ENCODE measurements around the gene ANKRD34A. TPM values are rescaled to one million over a fixed set of nuclear protein-coding genes. Genes with fewer than 3 reads are reported as not detected.

ANKRD34A gene
- total RNA-seq, 1 donor: 0.42 TPM

- Histone ChIP-seq H3K4me1 (ENCODE audit: insufficient read depth, low read length) (peaks cover 97% of the 10 kb centered on the region), H3K27me3 (ENCODE audit: insufficient read depth, low read length) (no peaks in the 10 kb centered on the region), H3K9me3 (ENCODE audit: low read depth, low read length) (no peaks in the 10 kb centered on the region), H3K4me3 (ENCODE audit: low read length) (no peak overlapping the region)
These were observed 17.8 kb upstream of the ANKRD34A start for GRCh38 chr1:145982010-145982723.

GRCh38 chr1:145980457-145980994, 16.2 kb upstream of the ANKRD34A start:
- Histone ChIP-seq H3K4me1 (ENCODE audit: insufficient read depth, low read length) (peaks cover 87% of the 10 kb centered on the region), H3K4me3 (ENCODE audit: low read length) (no peak overlapping the region), H3K27me3 (ENCODE audit: insufficient read depth, low read length) (no peaks in the 10 kb centered on the region), H3K9me3 (ENCODE audit: low read depth, low read length) (no peaks in the 10 kb centered on the region)

- Histone ChIP-seq H3K27me3 (ENCODE audit: insufficient read depth, low read length) (no peaks in the 10 kb centered on the region), H3K4me3 (ENCODE audit: low read length) (peak overlapping the region; percentile 20), H3K9me3 (ENCODE audit: low read depth, low read length) (no peaks in the 10 kb centered on the region), H3K4me1 (ENCODE audit: insufficient read depth, low read length) (peaks cover 80% of the 10 kb centered on the region)
These were observed 15.5 kb upstream of the ANKRD34A start for GRCh38 chr1:145979746-145980456.

- peaks cover 72% of the 10 kb centered on the region for H3K4me1 ChIP-seq (ENCODE audit: insufficient read depth, low read length)
- no peaks in the 10 kb centered on the region for H3K9me3 ChIP-seq (ENCODE audit: low read depth, low read length)
- H3K27me3 ChIP-seq (ENCODE audit: insufficient read depth, low read length): no peaks in the 10 kb centered on the region
- H3K4me3 ChIP-seq (ENCODE audit: low read length): peak overlapping the region; percentile 0
These were observed 14.7 kb upstream of the ANKRD34A start for GRCh38 chr1:145978854-145979745.

GRCh38 chr1:145978471-145978853, 14.1 kb upstream of the ANKRD34A start:
- no peaks in the 10 kb centered on the region for H3K27me3 ChIP-seq (ENCODE audit: insufficient read depth, low read length)
- H3K9me3 ChIP-seq (ENCODE audit: low read depth, low read length): no peaks in the 10 kb centered on the region
- peaks cover 66% of the 10 kb centered on the region for H3K4me1 ChIP-seq (ENCODE audit: insufficient read depth, low read length)
- H3K4me3 ChIP-seq (ENCODE audit: low read length): peak overlapping the region; percentile 0

GRCh38 chr1:145977486-145978470, 13.4 kb upstream of the ANKRD34A start:
- no peaks in the 10 kb centered on the region for H3K9me3 ChIP-seq (ENCODE audit: low read depth, low read length)
- no peaks in the 10 kb centered on the region for H3K27me3 ChIP-seq (ENCODE audit: insufficient read depth, low read length)
- H3K4me1 ChIP-seq (ENCODE audit: insufficient read depth, low read length): peaks cover 59% of the 10 kb centered on the region
- H3K4me3 ChIP-seq (ENCODE audit: low read length): no peak overlapping the region

GRCh38 chr1:145977016-145977415, 12.6 kb upstream of the ANKRD34A start:
- Histone ChIP-seq H3K4me3 (ENCODE audit: low read length) (no peak overlapping the region), H3K9me3 (ENCODE audit: low read depth, low read length) (no peaks in the 10 kb centered on the region), H3K27me3 (ENCODE audit: insufficient read depth, low read length) (no peaks in the 10 kb centered on the region), H3K4me1 (ENCODE audit: insufficient read depth, low read length) (peaks cover 51% of the 10 kb centered on the region)

- H3K4me3 ChIP-seq (ENCODE audit: low read length): no peak overlapping the region
- peaks cover 33% of the 10 kb centered on the region for H3K4me1 ChIP-seq (ENCODE audit: insufficient read depth, low read length)
- H3K27me3 ChIP-seq (ENCODE audit: insufficient read depth, low read length): no peaks in the 10 kb centered on the region
- H3K9me3 ChIP-seq (ENCODE audit: low read depth, low read length): no peaks in the 10 kb centered on the region
These were observed 10.8 kb upstream of the ANKRD34A start for GRCh38 chr1:145975216-145975615.

GRCh38 chr1:145974721-145975120, 10.3 kb upstream of the ANKRD34A start:
- Histone ChIP-seq H3K4me1 (ENCODE audit: insufficient read depth, low read length) (peaks cover 29% of the 10 kb centered on the region), H3K9me3 (ENCODE audit: low read depth, low read length) (no peaks in the 10 kb centered on the region), H3K27me3 (ENCODE audit: insufficient read depth, low read length) (no peaks in the 10 kb centered on the region), H3K4me3 (ENCODE audit: low read length) (no peak overlapping the region)

GRCh38 chr1:145972580-145972979, 8.2 kb upstream of the ANKRD34A start:
- H3K4me3 ChIP-seq (ENCODE audit: low read length): no peak overlapping the region

GRCh38 chr1:145967288-145967687, 2.9 kb upstream of the ANKRD34A start:
- Histone ChIP-seq H3K27me3 (ENCODE audit: insufficient read depth, low read length) (no peaks in the 10 kb centered on the region), H3K4me1 (ENCODE audit: insufficient read depth, low read length) (peaks cover 32% of the 10 kb centered on the region), H3K9me3 (ENCODE audit: low read depth, low read length) (no peaks in the 10 kb centered on the region), H3K4me3 (ENCODE audit: low read length) (no peak overlapping the region)

More at GRCh38 chr1:145972580-145972979, 8.2 kb upstream of the ANKRD34A start:
- H3K4me1 ChIP-seq (ENCODE audit: insufficient read depth, low read length): peaks cover 7% of the 10 kb centered on the region
- no peaks in the 10 kb centered on the region for H3K27me3 ChIP-seq (ENCODE audit: insufficient read depth, low read length)
- H3K9me3 ChIP-seq (ENCODE audit: low read depth, low read length): no peaks in the 10 kb centered on the region

- Histone ChIP-seq H3K4me1 (ENCODE audit: insufficient read depth, low read length) (peaks cover 53% of the 10 kb centered on the region), H3K4me3 (ENCODE audit: low read length) (peak overlapping the region; percentile 68), H3K9me3 (ENCODE audit: low read depth, low read length) (no peaks in the 10 kb centered on the region)
These were observed 857 bp upstream of the ANKRD34A start for GRCh38 chr1:145965119-145965744.

GRCh38 chr1:145963265-145964019, 933 bp downstream of the ANKRD34A start:
- H3K27me3 ChIP-seq (ENCODE audit: insufficient read depth, low read length): no peaks in the 10 kb centered on the region
- H3K4me1 ChIP-seq (ENCODE audit: insufficient read depth, low read length): peaks cover 70% of the 10 kb centered on the region
- H3K9me3 ChIP-seq (ENCODE audit: low read depth, low read length): no peaks in the 10 kb centered on the region
- peak overlapping the region; percentile 68 for H3K4me3 ChIP-seq (ENCODE audit: low read length)

More at GRCh38 chr1:145965119-145965744, 857 bp upstream of the ANKRD34A start:
- no peaks in the 10 kb centered on the region for H3K27me3 ChIP-seq (ENCODE audit: insufficient read depth, low read length)

All from mononuclear cell (primary cell).